ENCODE results near the gene LONRF2. TPM values are rescaled to one million over a fixed set of nuclear protein-coding genes. Genes with fewer than 3 reads are reported as not detected.

The LONRF2 gene
- total and polyA plus RNA-seq, 2 of the 4 experiments (the other 2 are of a cell fraction): 0.19 to 0.54 TPM

DNA sequence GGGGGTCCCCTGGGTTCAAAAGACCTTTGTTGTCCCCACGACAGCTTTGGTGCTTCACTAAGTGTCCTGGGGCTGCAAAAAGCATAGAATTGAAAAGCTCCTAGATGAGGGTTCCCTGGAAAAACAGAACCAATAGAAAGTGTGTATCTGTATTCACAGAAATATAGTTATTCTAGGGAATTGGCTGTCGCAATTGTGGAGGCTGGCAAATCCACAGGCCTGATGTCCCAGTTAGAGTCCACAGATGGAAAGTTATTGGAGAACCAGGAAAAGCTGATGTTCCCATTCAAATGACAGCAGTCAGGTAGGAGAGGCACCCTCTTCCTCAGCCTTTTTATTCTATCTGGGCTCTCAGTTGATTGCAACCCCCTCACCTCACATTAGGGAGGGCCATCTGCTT is 65.5 kb downstream of the LONRF2 start:
- H3K27ac ChIP-seq (ENCODE audit: insufficient read depth, low read length): no peak overlapping the region
- in situ Hi-C loops (cut with MboI; ENCODE audit: low sequenced_read_pairs): loop anchor here (25.0 kb wide), 1 partner anchor 1095 kb away; the partner anchor contains the start of genes LIPT1 and TSGA10
- BruUV-seq (replicated peaks): no TSS peak

More for the DNA sequence above, 65.5 kb downstream of the LONRF2 start:
- no peak overlapping the region for H2AK5ac ChIP-seq (ENCODE audit: low read depth, low read length)
- H3K9me3 ChIP-seq (ENCODE audit: control insufficient read depth, insufficient read depth, low read length): no peaks in the 10 kb centered on the region; the same call in 1 of the 2 replicates
- no peak overlapping the region for H3K4me3 ChIP-seq (ENCODE audit: insufficient read depth, low read depth, low read length)
- no peak overlapping the region for H2BK15ac ChIP-seq (ENCODE audit: low read depth, low read length)
- no peak overlapping the region for H3K4ac ChIP-seq (ENCODE audit: low read depth, low read length)
- H4K5ac ChIP-seq (ENCODE audit: low read depth, low read length): no peak overlapping the region
- H3K36me3 ChIP-seq (ENCODE audit: control insufficient read depth, insufficient read depth, low read length): no peaks in the 10 kb centered on the region
- H2AFZ ChIP-seq (replicated peaks; ENCODE audit: low read length, poor library complexity): no peak overlapping the region
- H3K9me1 ChIP-seq (ENCODE audit: insufficient read depth, low read length): peaks cover 3% of the 10 kb centered on the region; the same call in 1 of the 2 replicates
- WGBS, 2 experiments (ENCODE audit: extremely low coverage in 2 of 2, insufficient read length in 1 of 2): no CpG with 5 or more reads among the region's 2 CpGs
- TF ChIP-seq MAZ (IDR thresholded peaks at IDR 0.05; ENCODE audit: borderline replicate concordance, low read depth, low read length): no peak
- TF ChIP-seq BHLHE40 (IDR thresholded peaks at IDR 0.05; ENCODE audit: low read depth, low read length): no peak
- TF ChIP-seq, protein P1, sequence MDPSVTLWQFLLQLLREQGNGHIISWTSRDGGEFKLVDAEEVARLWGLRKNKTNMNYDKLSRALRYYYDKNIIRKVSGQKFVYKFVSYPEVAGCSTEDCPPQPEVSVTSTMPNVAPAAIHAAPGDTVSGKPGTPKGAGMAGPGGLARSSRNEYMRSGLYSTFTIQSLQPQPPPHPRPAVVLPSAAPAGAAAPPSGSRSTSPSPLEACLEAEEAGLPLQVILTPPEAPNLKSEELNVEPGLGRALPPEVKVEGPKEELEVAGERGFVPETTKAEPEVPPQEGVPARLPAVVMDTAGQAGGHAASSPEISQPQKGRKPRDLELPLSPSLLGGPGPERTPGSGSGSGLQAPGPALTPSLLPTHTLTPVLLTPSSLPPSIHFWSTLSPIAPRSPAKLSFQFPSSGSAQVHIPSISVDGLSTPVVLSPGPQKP (IDR thresholded peaks at IDR 0.05; ENCODE audit: borderline replicate concordance, low read depth, low read length): no peak
- no peak for TF ChIP-seq RAD21 (IDR thresholded peaks at IDR 0.05; ENCODE audit: low read length)
- no peak for TF ChIP-seq POLR2A (IDR thresholded peaks at IDR 0.05; ENCODE audit: low read depth, low read length)
- TF ChIP-seq FOS (IDR thresholded peaks at IDR 0.05; ENCODE audit: low read depth, low read length): no peak
- no peak for TF ChIP-seq SMC3 (IDR thresholded peaks at IDR 0.05; ENCODE audit: low read depth, low read length)
- no peak for TF ChIP-seq MAFK (IDR thresholded peaks at IDR 0.05; ENCODE audit: low read depth, low read length)
- TF ChIP-seq, protein P2, sequence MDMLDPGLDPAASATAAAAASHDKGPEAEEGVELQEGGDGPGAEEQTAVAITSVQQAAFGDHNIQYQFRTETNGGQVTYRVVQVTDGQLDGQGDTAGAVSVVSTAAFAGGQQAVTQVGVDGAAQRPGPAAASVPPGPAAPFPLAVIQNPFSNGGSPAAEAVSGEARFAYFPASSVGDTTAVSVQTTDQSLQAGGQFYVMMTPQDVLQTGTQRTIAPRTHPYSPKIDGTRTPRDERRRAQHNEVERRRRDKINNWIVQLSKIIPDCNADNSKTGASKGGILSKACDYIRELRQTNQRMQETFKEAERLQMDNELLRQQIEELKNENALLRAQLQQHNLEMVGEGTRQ (IDR thresholded peaks at IDR 0.05; ENCODE audit: low read depth, low read length): no peak
- no peak for TF ChIP-seq CEBPB (IDR thresholded peaks at IDR 0.05; ENCODE audit: low read depth, low read length)
- TF ChIP-seq, protein P3, sequence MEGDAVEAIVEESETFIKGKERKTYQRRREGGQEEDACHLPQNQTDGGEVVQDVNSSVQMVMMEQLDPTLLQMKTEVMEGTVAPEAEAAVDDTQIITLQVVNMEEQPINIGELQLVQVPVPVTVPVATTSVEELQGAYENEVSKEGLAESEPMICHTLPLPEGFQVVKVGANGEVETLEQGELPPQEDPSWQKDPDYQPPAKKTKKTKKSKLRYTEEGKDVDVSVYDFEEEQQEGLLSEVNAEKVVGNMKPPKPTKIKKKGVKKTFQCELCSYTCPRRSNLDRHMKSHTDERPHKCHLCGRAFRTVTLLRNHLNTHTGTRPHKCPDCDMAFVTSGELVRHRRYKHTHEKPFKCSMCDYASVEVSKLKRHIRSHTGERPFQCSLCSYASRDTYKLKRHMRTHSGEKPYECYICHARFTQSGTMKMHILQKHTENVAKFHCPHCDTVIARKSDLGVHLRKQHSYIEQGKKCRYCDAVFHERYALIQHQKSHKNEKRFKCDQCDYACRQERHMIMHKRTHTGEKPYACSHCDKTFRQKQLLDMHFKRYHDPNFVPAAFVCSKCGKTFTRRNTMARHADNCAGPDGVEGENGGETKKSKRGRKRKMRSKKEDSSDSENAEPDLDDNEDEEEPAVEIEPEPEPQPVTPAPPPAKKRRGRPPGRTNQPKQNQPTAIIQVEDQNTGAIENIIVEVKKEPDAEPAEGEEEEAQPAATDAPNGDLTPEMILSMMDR (conservative IDR thresholded peaks at IDR 0.05; ENCODE audit: low read depth, low read length): no peak
- no peak for TF ChIP-seq MXI1 (IDR thresholded peaks at IDR 0.05; ENCODE audit: borderline replicate concordance, low read depth, low read length)
- no peak for TF ChIP-seq CHD1 (IDR thresholded peaks at IDR 0.05; ENCODE audit: low read depth, low read length)
- TF ChIP-seq NFE2L2 (IDR thresholded peaks at IDR 0.05; ENCODE audit: low read depth, low read length): no peak
- no peak for TF ChIP-seq RCOR1 (IDR thresholded peaks at IDR 0.05; ENCODE audit: insufficient replicate concordance, low read length)
- no peak for TF ChIP-seq RFX5 (IDR thresholded peaks at IDR 0.05; ENCODE audit: low read depth, low read length)
- no peak overlapping the region for H2BK120ac ChIP-seq (ENCODE audit: low read depth, low read length)
- no peaks in the 10 kb centered on the region for H3K27me3 ChIP-seq (ENCODE audit: control insufficient read depth, insufficient read depth, low read length)
- H4K8ac ChIP-seq (ENCODE audit: low read depth in 2 of 2, low read length in 2 of 2): no peak overlapping the region
- H3K14ac ChIP-seq (replicated peaks; ENCODE audit: low read depth, low read length): no peak overlapping the region
- no peak overlapping the region for H2BK20ac ChIP-seq (ENCODE audit: low read depth, low read length)
- H3K9ac ChIP-seq (ENCODE audit: low read depth, low read length): no peak overlapping the region
- no peaks in the 10 kb centered on the region for H3K79me1 ChIP-seq (ENCODE audit: low read depth in 1 of 2, low read length in 2 of 2)
- no peaks in the 10 kb centered on the region for H4K20me1 ChIP-seq (ENCODE audit: insufficient read depth, low read length)
- H3K18ac ChIP-seq (ENCODE audit: low read depth, low read length): no peak overlapping the region
- no peak overlapping the region for H2BK5ac ChIP-seq (ENCODE audit: low read depth, low read length, poor library complexity, severe bottlenecking)
- dilution Hi-C loops (cut with HindIII; ENCODE audit: low sequenced_read_pairs, unreplicated experiment): no loop called here
- H3K23ac ChIP-seq (ENCODE audit: low read depth, low read length): no peak overlapping the region
- H4K91ac ChIP-seq (ENCODE audit: insufficient read depth, low read depth, low read length): no peak overlapping the region
- DNase-seq: no peak
- peaks cover 5% of the 10 kb centered on the region; the same call in 1 of the 2 replicates for H3K4me1 ChIP-seq (ENCODE audit: control insufficient read depth, insufficient read depth, low read length)
- CTCF ChIA-PET: interaction anchor here (0.6 kb wide), 1 partner anchor 12 kb away, joined by 3 read pairs; no protein-coding TSS in a partner anchor
- H3K4me2 ChIP-seq (ENCODE audit: low read depth, low read length): no peak overlapping the region
- H3K56ac ChIP-seq (ENCODE audit: extremely low read depth, insufficient read depth, low read length): no peak overlapping the region
- intact Hi-C loops (cut with micrococcal nuclease): no loop called here
- POLR2A ChIA-PET (ENCODE audit: unreplicated experiment): no interaction called here
- no peak for ATAC-seq (ENCODE audit: low read depth)
- no peak overlapping the region for H2AK9ac ChIP-seq (replicated peaks; ENCODE audit: low read depth, low read length, poor library complexity)

Measured in IMR-90 (cell line).